Measurements from ENCODE around the gene IRX1. TPM values are rescaled to one million over a fixed set of nuclear protein-coding genes. Genes with fewer than 3 reads are reported as not detected.

Gene IRX1
- total and polyA plus RNA-seq, 12 donors: 0.32 to 2.7 (median 1.1) TPM; not detected in 5

DNA sequence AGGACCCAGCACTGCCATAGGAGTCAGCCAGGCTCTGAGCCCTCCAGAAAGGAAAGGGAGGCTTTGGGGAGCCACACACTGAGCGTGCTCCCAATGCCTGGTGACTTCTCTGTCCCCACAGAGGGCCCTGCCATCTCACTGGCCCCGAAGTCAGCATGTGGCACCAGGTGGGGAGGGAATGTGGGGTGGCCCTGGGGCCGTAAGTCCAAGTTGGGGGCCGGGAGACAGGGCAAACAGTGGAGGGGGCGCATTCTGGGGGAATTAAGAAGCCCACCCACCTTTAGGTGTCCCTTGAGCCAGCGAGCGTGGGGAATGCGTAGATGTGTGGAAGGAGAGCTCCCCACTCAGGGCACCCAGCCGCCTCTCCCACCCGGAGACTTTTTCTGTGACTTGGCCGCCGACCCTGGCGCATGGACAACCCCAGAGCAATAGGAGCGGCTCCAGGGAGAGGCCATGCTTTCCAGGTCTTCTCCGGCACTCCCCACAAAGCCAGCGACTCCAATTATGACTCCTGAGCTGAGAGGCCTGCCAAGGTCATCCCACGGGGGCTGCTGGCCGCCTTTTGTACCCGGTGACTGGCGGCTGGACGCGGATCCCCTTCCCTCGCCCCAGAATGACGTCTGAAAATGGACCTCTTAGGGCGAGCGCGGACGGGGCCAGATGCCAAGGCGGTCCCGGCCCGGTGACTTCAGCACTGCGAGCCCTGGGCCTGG, 9.8 kb downstream of the IRX1 start:
- TF ChIP-seq, protein P1, sequence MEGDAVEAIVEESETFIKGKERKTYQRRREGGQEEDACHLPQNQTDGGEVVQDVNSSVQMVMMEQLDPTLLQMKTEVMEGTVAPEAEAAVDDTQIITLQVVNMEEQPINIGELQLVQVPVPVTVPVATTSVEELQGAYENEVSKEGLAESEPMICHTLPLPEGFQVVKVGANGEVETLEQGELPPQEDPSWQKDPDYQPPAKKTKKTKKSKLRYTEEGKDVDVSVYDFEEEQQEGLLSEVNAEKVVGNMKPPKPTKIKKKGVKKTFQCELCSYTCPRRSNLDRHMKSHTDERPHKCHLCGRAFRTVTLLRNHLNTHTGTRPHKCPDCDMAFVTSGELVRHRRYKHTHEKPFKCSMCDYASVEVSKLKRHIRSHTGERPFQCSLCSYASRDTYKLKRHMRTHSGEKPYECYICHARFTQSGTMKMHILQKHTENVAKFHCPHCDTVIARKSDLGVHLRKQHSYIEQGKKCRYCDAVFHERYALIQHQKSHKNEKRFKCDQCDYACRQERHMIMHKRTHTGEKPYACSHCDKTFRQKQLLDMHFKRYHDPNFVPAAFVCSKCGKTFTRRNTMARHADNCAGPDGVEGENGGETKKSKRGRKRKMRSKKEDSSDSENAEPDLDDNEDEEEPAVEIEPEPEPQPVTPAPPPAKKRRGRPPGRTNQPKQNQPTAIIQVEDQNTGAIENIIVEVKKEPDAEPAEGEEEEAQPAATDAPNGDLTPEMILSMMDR (IDR thresholded peaks at IDR 0.05): no peak
- Histone ChIP-seq H3K27me3 (peaks cover 41 to 98% (median 89%) of the 10 kb centered on the region in 7 donors), H3K36me3 (no peaks in the 10 kb centered on the region), H3K27ac (no peak overlapping the region), H3K4me3 (no peak overlapping the region), H3K9me3 (no peaks in the 10 kb centered on the region), H3K4me1 (peaks cover 0 to 26% (median 11%) of the 10 kb centered on the region in 9 donors)
- 35 to 41% methylated on average over 32 of the region's 32 CpGs for WGBS, 2 donors
- ATAC-seq (no peak), DNase-seq (no peak)
- intact Hi-C loops (cut with DNase I): no loop called here

DNA sequence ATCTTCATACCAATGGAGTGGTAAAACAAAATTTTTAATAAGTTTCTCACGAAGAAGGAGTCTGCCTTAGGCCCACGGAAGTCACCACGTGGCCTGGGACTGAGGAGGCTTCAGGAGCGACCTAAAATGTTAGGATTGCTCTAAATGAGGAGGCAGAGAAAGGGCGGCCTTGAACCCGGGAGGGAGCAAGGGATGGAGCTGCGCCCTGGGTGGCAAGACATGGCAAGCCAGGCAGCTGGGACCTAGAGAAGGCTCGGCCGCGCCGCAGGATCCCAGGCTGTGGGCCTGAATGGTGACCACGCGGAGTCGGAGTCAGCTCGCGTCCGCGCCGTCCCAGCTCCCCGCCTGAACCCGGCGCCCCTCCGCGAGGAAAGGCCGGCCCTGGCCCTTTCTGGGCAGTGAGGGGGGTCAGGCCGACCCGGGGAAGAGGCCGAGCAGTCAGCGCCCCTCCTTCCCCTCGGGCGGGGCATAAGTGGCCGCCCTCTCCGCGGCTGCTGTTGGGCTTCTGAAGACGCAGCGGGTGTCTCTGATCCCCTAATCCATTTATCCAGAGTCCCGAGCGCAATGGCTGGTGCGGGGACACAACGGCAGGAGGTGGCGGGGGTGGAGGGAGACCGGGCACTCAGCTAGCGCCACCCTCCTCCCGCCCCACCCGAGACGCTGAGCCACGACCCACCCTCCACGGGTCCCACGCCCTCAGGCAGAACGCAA, 10.6 kb downstream of the IRX1 start:
- intact Hi-C loops (cut with DNase I): no loop called here
- DNase-seq (no peak), ATAC-seq (no peak)
- TF ChIP-seq, protein P1 (IDR thresholded peaks at IDR 0.05): no peak
- WGBS, 2 donors: 3 to 14% methylated on average over 50 of the region's 50 CpGs
- peak overlapping the region in 2 of 10 donors; percentile 3 to 13 for H3K4me3 ChIP-seq
- peaks cover 0 to 19% (median 11%) of the 10 kb centered on the region in 9 donors for H3K4me1 ChIP-seq
- peaks cover 33 to 98% (median 89%) of the 10 kb centered on the region in 7 donors for H3K27me3 ChIP-seq
- H3K27ac ChIP-seq: no peak overlapping the region
- no peaks in the 10 kb centered on the region for H3K36me3 ChIP-seq
- H3K9me3 ChIP-seq: no peaks in the 10 kb centered on the region

GRCh38 chr5:3607541-3608181, 12.0 kb downstream of the IRX1 start:
- TF ChIP-seq, protein P1 (IDR thresholded peaks at IDR 0.05): no peak
- no peaks in the 10 kb centered on the region for H3K9me3 ChIP-seq
- H3K4me3 ChIP-seq: no peak overlapping the region
- peaks cover 0 to 9% (median 2%) of the 10 kb centered on the region in 9 donors for H3K4me1 ChIP-seq
- no peak overlapping the region for H3K27ac ChIP-seq
- intact Hi-C loops (cut with DNase I): no loop called here
- WGBS, 2 donors: 69 to 75% methylated on average over 11 of the region's 11 CpGs
- ATAC-seq (no peak), DNase-seq (no peak)
- H3K27me3 ChIP-seq: peaks cover 21 to 88% (median 77%) of the 10 kb centered on the region in 7 donors
- H3K36me3 ChIP-seq: no peaks in the 10 kb centered on the region

GRCh38 chr5:3609120-3609681, 13.6 kb downstream of the IRX1 start:
- no peak for DNase-seq
- no peak for ATAC-seq
- 73 to 82% methylated on average over 18 of the region's 18 CpGs for WGBS, 2 donors
- TF ChIP-seq, protein P1 (IDR thresholded peaks at IDR 0.05): no peak
- Histone ChIP-seq H3K36me3 (no peaks in the 10 kb centered on the region), H3K27ac (no peak overlapping the region), H3K9me3 (no peaks in the 10 kb centered on the region), H3K27me3 (peaks cover 5 to 82% (median 65%) of the 10 kb centered on the region in 7 donors), H3K4me3 (no peak overlapping the region), H3K4me1 (peaks cover 0 to 8% (median 0%) of the 10 kb centered on the region in 9 donors)
- intact Hi-C loops (cut with DNase I): no loop called here

Data from heart right ventricle (tissue), 16 donors.